ENCODE results near the gene LIM2. TPM values are rescaled to one million over a fixed set of nuclear protein-coding genes. Genes with fewer than 3 reads are reported as not detected.

LIM2 gene
- total RNA-seq, 4 donors from 2014 or later, result not detected

- H3K27ac ChIP-seq, result no peak overlapping the region
- in situ Hi-C loops (cut with MboI; ENCODE audit: low pct_ligation_motif_present in 1 of 4, low pct_unique_long_range_greater_than_20kb in 1 of 4, low sequenced_read_pairs in 3 of 4) (no loop called here), intact Hi-C loops (cut with DNase I; ENCODE audit: low total_unique reads) (loop anchor here (10.0 kb wide), 1 partner anchor 324 kb away; the partner anchor contains the start of gene SPACA6)
- TF ChIP-seq EP300 (IDR thresholded peaks at IDR 0.05; ENCODE audit: low read depth) (no peak), POLR2A (IDR thresholded peaks at IDR 0.05) (no peak), POLR2AphosphoS5 (IDR thresholded peaks at IDR 0.05) (no peak)
- TF ChIP-seq, protein P1, sequence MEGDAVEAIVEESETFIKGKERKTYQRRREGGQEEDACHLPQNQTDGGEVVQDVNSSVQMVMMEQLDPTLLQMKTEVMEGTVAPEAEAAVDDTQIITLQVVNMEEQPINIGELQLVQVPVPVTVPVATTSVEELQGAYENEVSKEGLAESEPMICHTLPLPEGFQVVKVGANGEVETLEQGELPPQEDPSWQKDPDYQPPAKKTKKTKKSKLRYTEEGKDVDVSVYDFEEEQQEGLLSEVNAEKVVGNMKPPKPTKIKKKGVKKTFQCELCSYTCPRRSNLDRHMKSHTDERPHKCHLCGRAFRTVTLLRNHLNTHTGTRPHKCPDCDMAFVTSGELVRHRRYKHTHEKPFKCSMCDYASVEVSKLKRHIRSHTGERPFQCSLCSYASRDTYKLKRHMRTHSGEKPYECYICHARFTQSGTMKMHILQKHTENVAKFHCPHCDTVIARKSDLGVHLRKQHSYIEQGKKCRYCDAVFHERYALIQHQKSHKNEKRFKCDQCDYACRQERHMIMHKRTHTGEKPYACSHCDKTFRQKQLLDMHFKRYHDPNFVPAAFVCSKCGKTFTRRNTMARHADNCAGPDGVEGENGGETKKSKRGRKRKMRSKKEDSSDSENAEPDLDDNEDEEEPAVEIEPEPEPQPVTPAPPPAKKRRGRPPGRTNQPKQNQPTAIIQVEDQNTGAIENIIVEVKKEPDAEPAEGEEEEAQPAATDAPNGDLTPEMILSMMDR (IDR thresholded peaks at IDR 0.05), result no peak
- H3K27me3 ChIP-seq, result no peaks in the 10 kb centered on the region
- WGBS, 2 donors (ENCODE audit: low coverage in 1 of 2), result 76% methylated on average over 8 of the region's 8 CpGs; no CpG with 5 or more reads in 1 of the 2 donors
- no peaks in the 10 kb centered on the region for H3K9me3 ChIP-seq
- H3K4me3 ChIP-seq, result no peak overlapping the region
- no peak for DNase-seq
- no peaks in the 10 kb centered on the region for H3K36me3 ChIP-seq
- H3K4me1 ChIP-seq, result peaks cover 0 to 12% (median 3%) of the 10 kb centered on the region in 4 donors
These were observed 16.5 kb downstream of the LIM2 start for GRCh38 chr19:51371186-51371690.

DNA sequence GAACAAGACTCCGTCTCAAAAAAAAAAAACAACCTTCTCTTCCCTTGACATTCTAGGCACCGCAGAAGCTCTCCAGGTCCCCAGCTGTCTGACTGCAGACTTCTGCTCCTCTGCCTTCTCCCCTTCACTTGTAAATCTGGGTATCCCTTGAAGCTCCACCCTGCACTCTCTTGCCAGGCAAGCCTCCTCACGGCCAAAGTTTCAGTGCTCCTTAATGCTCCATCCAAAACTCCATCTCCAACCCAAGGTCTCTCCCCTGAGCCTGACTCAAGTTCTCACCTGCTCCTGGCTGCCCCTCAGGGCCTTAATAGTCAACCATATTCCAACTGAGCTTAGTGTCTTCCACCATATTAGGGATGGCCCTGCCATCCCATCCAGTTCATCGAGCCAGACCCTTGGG lies 17.5 kb downstream of the LIM2 start:
- Histone ChIP-seq H3K27ac (no peak overlapping the region), H3K9me3 (no peaks in the 10 kb centered on the region), H3K36me3 (no peaks in the 10 kb centered on the region), H3K4me1 (peaks cover 2 to 12% (median 7%) of the 10 kb centered on the region in 4 donors), H3K27me3 (no peaks in the 10 kb centered on the region), H3K4me3 (no peak overlapping the region)
- in situ Hi-C loops (cut with MboI; ENCODE audit: low pct_ligation_motif_present in 1 of 4, low pct_unique_long_range_greater_than_20kb in 1 of 4, low sequenced_read_pairs in 3 of 4), result no loop called here
- DNase-seq, result no peak
- 61 to 76% methylated on average over 4 of the region's 4 CpGs for WGBS, 2 donors (ENCODE audit: low coverage in 1 of 2)
- intact Hi-C loops (cut with DNase I; ENCODE audit: low total_unique reads), result loop anchor here (10.0 kb wide), 1 partner anchor 325 kb away; the partner anchor contains the start of gene SPACA6
- TF ChIP-seq EP300 (IDR thresholded peaks at IDR 0.05; ENCODE audit: low read depth), result no peak
- no peak for TF ChIP-seq POLR2AphosphoS5 (IDR thresholded peaks at IDR 0.05)
- TF ChIP-seq, protein P1 (IDR thresholded peaks at IDR 0.05), result no peak
- TF ChIP-seq POLR2A (IDR thresholded peaks at IDR 0.05), result no peak

- no peaks in the 10 kb centered on the region for H3K36me3 ChIP-seq
- TF ChIP-seq, protein P1 (IDR thresholded peaks at IDR 0.05), result no peak
- TF ChIP-seq POLR2A (IDR thresholded peaks at IDR 0.05) (no peak), EP300 (IDR thresholded peaks at IDR 0.05; ENCODE audit: low read depth) (no peak)
- peak within 1 kb of the TSS; percentile 66 to 80 (median 76) for H3K4me3 ChIP-seq
- DNase-seq, result no peak
- intact Hi-C loops (cut with DNase I; ENCODE audit: low total_unique reads) (no loop called here), in situ Hi-C loops (cut with MboI; ENCODE audit: low pct_ligation_motif_present in 1 of 4, low pct_unique_long_range_greater_than_20kb in 1 of 4, low sequenced_read_pairs in 3 of 4) (no loop called here)
- WGBS, 2 donors (ENCODE audit: low coverage in 1 of 2), result 59% methylated on average over 20 of the region's 23 CpGs; no CpG with 5 or more reads in 1 of the 2 donors
- peak within 1 kb of the TSS; percentile 98 to 100 (median 100) for H3K27ac ChIP-seq
- no peaks in the 10 kb centered on the region for H3K27me3 ChIP-seq
- H3K9me3 ChIP-seq, result no peaks in the 10 kb centered on the region
- H3K4me1 ChIP-seq, result peaks cover 6 to 27% (median 12%) of the 10 kb centered on the region in 4 donors
These were observed 19.1 kb downstream of the LIM2 start, which contains the start of gene CLDND2 for GRCh38 chr19:51368366-51369282. Gene CLDND2 (minus strand): TSS chr19:51369003. CDS start chr19:51368577, 426 bp downstream.
